GM18505 (cell line): ENCODE results near the gene PPIL1.

ENCODE experiments used
- ATAC-seq: cut with Tn5 transposase; IDR thresholded peaks from one replicate; pipeline ENCODE4 v1.9.1; 2021; ENCODE audit not compliant: unreplicated experiment
- POLR2A ChIP-seq: IDR thresholded peaks from 4 replicates; pipeline ENCODE4 v1.6.1; 2011; ENCODE audit warnings: borderline replicate concordance; ENCODE audit not compliant: insufficient read depth, insufficient read length; ENCODE audit errors: extremely low read depth

PPIL1 gene

GRCh38 chr6:36843170-36843569 lies 31.4 kb downstream of the PPIL1 start:
- no peak for TF ChIP-seq POLR2A
- no peak for ATAC-seq

- no peak for TF ChIP-seq POLR2A
- ATAC-seq = no peak
These were observed 32.8 kb downstream of the PPIL1 start for GRCh38 chr6:36841756-36842155.

DNA sequence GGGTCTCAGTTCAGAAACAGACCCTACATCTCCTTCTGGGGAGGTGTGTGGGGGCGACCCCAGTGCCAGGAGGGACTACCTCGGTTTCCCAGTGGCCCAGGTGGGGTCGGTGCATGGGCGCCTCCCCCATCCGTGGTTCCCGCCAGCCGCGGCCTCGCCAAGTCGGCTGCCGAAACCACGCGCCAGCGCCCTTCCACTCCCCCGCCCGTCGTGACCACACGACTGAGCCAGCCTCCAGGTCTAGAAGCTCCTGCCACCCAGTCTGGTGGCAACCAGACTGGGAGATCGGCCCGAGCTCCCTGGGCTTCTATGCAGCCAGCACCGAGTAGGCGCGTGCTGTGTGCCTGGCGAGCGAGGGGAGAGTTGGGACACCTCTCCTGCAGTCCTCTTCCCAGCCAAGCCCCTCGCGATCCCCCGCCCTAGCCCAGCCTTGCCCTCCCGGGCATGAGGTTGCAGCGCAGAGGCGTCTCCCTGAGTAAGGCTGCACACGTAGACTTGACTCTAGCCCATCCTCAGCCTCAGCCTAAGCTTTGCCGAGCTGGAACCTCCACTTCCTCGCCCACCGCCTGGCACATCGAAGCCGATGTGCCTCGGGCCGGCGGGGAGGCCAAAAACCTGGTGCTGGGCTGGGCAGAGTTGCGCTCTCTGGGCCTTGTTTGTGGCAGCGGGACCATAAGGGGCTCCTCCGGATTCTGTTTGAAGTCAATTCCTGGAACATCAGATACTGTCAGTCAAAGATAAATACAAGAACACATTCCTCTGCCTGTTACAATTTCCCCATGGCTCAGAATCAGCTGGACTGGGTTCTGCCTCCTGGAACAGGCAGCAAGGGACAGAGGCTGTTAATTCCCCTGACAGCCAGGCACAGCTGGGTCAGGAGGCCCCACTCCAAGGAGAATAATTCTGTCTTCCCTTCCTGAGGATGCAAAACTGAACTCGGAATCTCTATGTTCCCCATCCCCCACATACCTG lies 33.9 kb downstream of the PPIL1 start:
- no peak for TF ChIP-seq POLR2A
- no peak for ATAC-seq

DNA sequence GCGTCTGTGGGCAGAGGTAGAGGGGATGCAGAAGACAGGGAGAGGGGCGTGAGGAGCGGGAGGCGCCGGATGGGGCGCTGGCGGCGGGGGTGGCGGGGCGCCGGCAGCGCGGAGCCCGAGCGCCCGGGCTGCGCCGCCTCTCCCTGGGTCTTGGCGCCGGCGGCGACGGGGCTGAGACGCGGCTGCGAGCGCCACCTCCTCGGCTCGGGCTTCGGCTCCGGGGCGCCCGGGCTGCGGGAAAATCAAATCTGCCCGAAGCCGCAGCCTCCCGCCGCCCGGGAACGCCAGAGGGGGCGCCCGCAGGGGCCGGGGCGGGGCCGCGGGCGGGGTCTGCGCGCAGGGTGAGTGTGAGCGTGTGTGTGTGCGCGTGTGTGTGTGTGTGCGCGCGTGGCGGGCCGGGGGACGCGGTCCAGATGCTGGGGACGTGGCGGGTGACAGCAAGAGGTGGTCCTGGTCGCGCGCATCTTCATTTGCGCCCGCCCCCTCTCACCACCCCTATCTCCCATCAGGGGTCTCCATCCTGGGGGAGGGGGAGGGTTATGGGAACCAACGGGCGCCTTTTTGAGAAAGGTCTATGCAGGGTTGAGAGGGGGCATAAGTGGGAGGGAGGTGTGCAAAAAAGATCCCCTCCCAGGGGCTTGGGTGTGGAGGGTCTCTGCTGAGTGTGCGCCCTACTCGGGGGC lies 34.7 kb downstream of the PPIL1 start:
- TF ChIP-seq POLR2A = no peak
- ATAC-seq = no peak

DNA sequence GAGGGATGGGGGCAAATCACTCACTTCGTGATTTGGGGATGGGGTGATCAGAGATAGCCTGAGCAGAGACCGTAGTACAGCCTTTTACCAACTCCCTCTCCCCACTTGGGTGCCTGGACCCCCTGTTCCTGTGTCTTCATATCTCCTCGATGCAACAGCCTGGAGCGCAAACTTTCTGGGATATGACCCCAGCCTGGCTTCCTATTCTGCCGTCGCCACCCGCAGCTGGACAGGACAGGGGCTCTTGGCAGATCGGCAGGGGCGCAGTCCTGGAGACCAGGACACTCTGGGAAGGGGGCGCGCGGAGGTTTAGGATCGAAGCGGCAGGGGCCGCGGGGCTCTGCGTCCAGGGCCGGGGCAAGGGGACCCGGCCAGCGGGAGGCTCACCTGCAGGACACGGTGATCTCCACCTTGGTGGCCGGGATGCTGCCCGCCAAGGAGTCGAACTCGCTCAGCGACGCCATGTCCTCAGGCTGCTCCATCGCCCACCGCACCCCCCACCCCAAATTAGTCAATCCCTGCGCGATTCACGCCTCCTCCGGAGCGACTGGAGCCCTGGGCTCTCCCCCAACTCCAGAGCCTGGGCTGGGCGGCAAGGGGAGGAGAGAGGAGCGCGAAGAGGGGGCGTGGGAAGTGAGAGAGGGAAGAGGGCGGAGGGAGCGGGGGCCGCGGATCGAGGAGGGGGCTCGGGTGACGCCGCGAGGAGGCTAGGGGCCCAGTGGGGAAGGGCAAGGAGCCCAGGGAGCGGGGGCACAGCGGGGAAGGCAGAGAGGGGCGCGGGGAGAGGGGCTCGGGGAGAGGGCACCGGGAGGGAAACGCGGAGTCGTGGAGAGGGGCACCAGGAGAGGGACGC lies 35.5 kb downstream of the PPIL1 start, which contains the start of gene CPNE5:
Gene CPNE5 (minus strand): TSS at position 549 of the 853 bp plus-strand sequence. CDS start 67 bp downstream, at position 482.
- no peak for TF ChIP-seq POLR2A
- ATAC-seq = no peak

GRCh38 chr6:36837686-36838085 lies 36.9 kb downstream of the PPIL1 start:
- no peak for TF ChIP-seq POLR2A
- no peak for ATAC-seq

DNA sequence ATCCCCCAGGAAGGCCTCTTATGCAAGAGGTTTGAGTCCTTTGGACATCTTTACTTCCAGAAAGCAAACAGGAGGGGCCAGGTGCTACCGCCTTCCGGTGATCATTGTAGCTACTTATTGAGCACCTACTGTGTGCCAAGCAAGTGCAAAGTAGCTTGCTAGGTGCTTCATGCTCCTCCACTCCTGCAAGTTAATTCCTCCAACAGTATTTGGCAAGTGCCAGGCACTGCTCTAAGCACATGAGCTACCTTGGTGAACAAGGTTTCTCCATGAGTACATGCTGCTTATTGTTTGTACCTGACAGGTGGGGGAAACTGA lies 37.6 kb downstream of the PPIL1 start:
- TF ChIP-seq POLR2A = no peak
- no peak for ATAC-seq

- TF ChIP-seq POLR2A = no peak
- no peak for ATAC-seq
These were observed 38.2 kb downstream of the PPIL1 start for GRCh38 chr6:36836111-36837021.

DNA sequence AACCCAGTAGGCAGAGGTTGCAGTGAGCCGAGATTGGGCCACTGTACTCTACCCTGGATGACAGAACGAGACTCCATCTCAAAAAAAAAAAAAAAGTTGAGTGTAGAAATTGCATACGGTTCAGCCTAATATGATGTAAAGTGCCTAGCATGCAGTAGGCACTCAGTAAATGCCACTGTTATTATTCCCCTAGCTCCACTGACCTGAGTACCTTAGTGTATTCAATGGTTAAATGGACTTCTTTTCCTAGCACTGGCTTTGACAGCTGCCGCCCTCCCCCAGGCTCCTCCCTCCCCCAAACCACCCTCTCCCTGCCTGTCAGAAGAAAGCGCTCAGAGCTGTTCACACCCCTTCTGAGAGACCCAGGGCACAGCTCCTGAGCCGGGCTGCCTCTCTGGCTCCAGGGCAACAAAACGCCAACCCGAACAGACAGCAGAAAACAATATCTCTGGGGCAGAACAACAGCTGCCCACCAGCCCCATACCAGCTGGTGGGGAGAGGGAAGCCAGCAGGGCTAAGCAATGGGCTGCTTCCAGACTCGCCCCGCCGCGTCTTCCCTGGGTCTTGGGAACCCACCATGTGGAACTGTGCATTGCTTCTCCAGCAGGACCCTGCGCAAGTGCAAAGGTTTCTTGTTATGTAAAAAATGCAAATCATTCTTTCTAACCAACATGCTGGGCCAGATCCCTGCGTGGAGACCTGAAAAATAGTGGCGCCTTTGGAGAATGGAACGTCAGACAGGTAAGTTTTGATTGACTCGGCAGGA lies 39.8 kb downstream of the PPIL1 start:
- no peak for TF ChIP-seq POLR2A
- ATAC-seq = no peak

DNA sequence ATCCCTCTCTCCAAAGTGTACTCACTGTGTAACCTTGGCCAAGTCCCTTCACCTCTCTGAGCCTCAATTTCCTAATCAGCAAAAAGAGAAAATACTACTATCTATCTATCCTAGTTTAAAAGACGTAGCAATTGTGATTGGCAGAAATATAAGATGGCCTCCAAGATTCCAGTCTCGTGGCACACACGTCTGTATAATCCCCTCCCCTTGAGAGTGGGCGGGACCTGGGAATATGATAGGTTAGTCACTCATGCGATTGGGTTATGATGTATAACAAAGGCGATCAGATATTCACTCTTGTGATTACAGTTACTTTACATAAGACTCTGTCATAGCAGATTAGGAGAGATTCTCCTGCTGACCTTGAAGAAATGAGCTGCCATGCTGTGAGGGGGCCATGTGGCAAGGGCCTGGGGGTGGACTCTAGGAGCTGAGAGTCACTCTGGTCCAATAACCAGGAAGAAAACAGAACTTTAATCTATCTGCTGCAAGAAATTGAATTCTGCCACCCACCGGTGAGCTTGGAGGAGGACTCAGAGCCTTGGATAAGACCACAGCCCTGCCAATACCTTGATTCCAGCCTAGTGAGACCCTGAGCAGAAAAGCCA lies 41.3 kb downstream of the PPIL1 start:
- no peak for ATAC-seq
- TF ChIP-seq POLR2A = no peak

- no peak for ATAC-seq
These were observed 42.3 kb downstream of the PPIL1 start for GRCh38 chr6:36832313-36832712.

DNA sequence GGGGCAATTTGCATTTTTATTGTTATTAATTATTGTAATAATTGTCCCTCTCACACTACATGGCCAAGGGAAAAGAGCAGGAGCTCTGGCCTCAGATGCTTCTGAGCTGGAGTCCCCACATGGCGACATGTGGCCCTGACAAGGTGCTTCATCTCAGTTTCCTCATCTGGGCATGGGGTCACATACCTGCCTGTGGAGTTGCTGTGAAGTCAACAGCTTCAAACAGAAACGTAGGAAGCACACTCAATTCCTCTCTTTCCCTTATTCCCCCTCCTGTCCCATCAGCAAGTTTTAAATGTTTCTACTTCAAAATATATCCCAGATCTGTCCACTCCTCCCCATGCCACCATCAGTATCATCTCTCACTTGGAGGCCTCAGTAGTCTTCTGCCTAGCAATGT lies 44.0 kb downstream of the PPIL1 start:
- ATAC-seq = no peak
- no peak for TF ChIP-seq POLR2A

More at GRCh38 chr6:36832313-36832712, 42.3 kb downstream of the PPIL1 start:
- TF ChIP-seq POLR2A = no peak
